Measurements from ENCODE around the gene WWOX.

GRCh38 chr16:78502812-78503350 lies 403.4 kb downstream of the WWOX start:
- no peak for TF ChIP-seq POLR2A (IDR thresholded peaks at IDR 0.05; ENCODE audit: low read depth, low read length)
- no peak for TF ChIP-seq POLR2AphosphoS5 (IDR thresholded peaks at IDR 0.05; ENCODE audit: low read depth, low read length)
- no peak for TF ChIP-seq SPI1 (IDR thresholded peaks at IDR 0.05; ENCODE audit: low read depth, low read length)
- TF ChIP-seq TAF1 (IDR thresholded peaks at IDR 0.05; ENCODE audit: low read depth, low read length), result no peak
- TF ChIP-seq PAX5 (IDR thresholded peaks at IDR 0.05; ENCODE audit: insufficient read depth, low read length, severe bottlenecking), result no peak

Data from GM12891 (cell line).